DOHH2 (cell line): ENCODE data around the gene IL32.

Source experiments
- EZH2phosphoT487 ChIP-seq: fragments of 200-600 bp; sonication (generic); IDR thresholded peaks from 2 replicates; pipeline ENCODE4 v1.6.1; 2017; ENCODE audit warnings: borderline replicate concordance, mild to moderate bottlenecking, antibody characterized with exemption, low read length, moderate library complexity, mixed read lengths
- TF ChIP-seq, protein P1 (sequence below): fragments of 200-600 bp; sonication (generic); IDR thresholded peaks from one replicate; pipeline ENCODE4 v1.5.1; 2014; ENCODE audit warnings: antibody characterized with exemption, mild to moderate bottlenecking, low read depth, low read length; ENCODE audit not compliant: poor library complexity, severe bottlenecking

DNA sequence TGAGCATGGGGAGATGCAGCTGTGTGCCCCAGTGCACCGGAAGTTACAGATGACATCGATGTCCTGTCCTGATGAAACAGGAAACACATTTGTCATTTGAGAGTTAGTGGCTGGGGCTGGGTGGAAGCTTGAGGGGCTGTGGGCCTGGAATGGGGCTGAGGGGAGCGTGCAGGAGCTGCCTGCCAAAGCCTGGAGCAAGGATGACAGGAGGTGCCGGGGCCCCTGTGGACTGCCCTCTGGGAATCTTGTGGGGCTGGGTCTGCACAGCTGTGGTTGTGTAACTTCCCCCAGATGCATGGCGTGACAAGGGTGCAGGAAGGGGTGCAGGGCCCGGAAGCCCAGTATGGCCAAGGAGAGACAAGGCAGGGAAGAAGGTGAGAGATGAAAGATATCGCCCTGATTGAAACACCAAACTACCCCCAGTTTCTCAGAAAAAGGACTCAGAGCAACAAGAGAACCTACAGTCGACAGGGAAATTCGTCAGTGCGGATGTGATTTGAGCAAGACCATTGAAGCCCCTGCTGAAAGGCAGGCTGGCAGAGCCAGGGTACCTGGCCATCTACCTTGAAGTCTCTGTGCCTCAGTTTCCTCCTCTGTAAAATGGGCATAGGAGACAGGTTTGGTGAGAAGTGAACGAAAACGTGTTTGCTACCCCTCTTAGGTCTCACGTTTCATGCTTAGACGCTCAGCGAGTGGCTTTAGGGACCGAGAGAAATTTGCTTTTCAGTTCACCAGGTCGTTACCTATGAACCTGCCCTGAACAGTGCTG is 10.3 kb upstream of the IL32 start:
- TF ChIP-seq, protein P1, sequence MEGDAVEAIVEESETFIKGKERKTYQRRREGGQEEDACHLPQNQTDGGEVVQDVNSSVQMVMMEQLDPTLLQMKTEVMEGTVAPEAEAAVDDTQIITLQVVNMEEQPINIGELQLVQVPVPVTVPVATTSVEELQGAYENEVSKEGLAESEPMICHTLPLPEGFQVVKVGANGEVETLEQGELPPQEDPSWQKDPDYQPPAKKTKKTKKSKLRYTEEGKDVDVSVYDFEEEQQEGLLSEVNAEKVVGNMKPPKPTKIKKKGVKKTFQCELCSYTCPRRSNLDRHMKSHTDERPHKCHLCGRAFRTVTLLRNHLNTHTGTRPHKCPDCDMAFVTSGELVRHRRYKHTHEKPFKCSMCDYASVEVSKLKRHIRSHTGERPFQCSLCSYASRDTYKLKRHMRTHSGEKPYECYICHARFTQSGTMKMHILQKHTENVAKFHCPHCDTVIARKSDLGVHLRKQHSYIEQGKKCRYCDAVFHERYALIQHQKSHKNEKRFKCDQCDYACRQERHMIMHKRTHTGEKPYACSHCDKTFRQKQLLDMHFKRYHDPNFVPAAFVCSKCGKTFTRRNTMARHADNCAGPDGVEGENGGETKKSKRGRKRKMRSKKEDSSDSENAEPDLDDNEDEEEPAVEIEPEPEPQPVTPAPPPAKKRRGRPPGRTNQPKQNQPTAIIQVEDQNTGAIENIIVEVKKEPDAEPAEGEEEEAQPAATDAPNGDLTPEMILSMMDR, result no peak
- no peak for TF ChIP-seq EZH2phosphoT487
